SKM-1 (cell line): ENCODE results near the gene EFNB1.
A peak's percentile ranks its signal among the peaks of the same experiment; 100 is the strongest.

Experiments used
- DNase-seq: peaks from one replicate; lab custom pipeline; 2025; ENCODE audit not compliant: unreplicated experiment; lab: John Stamatoyannopoulos, UW

Gene EFNB1

DNA sequence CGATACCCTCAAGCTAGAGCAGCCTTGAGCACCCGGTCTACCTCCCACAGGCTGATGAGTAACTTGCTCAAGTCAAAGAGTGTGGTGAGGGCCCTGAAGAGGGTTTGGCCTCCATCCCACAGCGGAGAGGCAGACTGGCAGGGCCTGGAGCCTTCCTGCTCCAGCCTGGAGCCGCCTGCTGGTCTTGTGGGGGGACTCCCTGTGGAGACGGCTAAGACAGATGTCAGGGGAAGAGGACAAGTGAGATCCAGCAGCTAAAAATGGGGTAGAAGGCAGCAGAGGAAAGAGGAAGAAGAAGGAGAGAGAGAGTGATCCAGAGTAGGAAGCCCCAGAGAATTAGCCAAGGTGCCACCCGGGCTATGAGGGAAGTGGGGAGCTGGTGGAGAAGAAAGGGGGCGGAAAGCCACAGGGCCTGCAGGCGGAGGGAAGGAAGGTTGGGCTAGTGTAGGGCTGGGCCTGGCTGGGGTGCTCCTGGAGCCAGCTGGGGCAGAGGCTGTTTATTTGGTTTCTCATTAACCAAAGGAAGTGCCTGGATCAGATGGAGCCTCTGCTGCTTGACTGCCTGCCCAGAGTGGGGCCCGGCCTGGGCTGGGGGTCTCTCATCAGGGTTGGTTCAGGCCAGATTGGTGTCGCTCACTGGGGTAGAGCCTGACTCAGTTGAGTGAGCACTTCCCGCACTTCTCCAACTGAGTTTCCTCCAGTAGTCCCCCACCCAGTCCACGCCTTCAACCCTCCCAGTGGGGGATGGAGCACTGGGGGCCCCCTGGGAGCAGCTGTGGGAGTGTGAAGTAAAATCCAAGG, 14.2 kb downstream of the EFNB1 start:
- peak; percentile 57 for DNase-seq

DNA sequence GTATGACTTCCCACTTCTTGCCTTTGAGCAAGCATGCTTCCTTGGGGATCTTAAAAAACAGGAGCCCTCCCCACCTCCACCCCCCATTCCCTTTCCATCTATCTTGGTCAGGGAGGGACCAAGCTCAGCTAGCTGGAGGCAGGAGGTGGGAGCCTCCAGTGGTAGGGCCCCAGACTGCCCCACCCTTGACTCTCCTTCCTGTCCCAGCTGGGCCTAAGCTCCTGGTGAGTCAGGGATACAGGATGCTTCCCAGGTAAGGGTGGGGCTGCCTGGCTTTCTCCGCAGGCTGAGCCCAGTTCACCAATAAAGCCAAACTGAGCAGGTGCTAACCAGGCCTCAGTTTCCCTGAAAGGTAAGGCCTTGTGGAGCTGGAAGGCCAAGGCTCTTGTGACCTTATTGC, 15.2 kb downstream of the EFNB1 start:
- DNase-seq: no peak

DNA sequence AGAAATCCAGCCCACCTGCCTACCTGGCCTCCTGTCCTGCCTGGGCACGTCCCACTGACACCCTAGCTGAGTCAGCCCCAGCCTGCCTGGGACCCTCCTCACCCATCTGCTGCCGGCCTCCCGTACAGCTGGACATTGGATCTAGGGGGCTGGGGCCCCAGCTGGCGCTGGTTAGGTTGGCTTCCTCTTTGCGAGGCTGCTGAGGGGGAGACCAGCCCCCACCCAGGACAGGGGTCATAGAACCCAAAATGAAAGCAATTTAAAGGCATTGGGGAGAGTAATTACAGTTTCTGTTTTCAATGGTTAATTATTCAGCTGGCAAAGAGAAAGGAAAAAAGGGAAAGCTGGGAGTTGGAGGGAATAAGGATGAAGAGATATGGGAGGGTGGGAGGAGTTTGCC, 15.8 kb downstream of the EFNB1 start:
- no peak for DNase-seq

DNA sequence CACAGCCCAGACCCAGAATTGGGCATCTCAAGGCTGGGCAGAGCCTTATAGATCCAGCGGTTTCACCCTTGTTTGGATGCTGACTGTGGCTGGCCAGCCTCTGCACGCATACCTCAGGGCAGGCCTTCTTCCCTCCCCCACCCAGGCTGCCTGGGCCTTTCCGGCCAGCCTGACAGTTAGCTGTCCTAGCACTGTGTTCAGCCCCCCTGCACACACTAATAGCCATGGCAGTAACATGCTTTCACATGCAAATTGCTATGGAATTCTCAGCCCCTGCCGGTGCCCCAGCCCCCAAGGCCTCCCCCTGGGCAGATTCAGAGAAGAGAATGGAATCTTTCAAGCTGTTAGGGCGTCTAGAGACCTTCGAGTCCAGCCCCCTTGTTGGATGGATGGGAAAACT, 17.7 kb downstream of the EFNB1 start:
- DNase-seq: no peak

- no peak for DNase-seq
Measured at GRCh38 chrX:68847172-68847571, 18.4 kb downstream of the EFNB1 start.

DNA sequence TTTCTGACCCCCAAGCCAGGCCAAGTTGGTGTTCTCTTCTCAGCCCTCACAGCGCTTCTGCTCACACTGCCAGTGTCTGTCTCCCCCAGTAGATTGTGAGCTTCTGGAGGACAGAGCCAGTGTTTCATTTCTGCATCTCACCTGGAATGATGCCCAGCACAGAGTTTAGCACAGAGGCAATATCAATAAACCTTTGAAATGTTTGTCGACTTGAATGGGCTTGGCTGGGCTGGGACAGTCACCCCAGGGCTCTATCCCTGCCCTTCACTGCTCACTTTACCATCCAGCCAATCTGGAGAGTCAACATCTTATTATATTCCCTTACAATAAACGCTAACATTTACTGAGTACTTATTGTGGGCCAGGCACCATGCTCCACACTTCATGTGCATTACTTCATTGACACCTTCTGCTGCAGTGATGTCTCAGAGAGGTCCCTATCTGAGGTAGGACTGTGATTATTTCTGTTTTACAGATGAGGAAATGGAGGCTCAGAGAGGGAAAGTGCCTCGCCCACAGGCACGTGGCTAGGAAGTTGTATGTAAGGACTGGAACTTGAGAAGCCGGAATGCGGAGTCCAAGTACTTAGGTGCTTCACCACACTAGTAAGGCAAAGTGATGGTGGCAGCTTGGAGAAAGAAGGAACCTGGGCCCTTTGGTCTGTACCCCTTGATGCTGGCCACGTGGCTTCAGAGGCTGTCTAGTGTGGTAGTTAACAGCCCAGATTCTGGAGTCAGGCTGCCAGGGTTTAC, 19.5 kb downstream of the EFNB1 start:
- DNase-seq: no peak

DNA sequence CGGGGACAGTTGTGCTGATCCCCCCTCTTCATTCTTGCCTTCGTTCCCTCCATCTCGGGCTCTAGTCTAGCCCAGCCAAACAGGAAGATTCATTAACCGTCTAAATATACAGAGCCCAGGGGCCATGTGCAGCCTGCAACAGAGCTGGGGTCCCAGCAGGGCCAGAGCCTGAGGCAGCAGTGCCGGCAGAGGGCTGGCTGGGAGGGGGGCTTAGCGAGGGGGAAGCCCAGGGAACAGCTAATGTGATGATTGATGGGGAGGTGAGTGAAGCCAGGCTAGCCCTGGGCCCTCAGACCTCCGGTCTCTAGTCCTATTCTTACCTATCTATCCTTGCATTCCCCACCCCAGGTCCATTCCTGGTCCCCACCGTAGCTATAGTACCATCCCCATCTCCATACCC, 22.3 kb downstream of the EFNB1 start:
- no peak for DNase-seq

DNA sequence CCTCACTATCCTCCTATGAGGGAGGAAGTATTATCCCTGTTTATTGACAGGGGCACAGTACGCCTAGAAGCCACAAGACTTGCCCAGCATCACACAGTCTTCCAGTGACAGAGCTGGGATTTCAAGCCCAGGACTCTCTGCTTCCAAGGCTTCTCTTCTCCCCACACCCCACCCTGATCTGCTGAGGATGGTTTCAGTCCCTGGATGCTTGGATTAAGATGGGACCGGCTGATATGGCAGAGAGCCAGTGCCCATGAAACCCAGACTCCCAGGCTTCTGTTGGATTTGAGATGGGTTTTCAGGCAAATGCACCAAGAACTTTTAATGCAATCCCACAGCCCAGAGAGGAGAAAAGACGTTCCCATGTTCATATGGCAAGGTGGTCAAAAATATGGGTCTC, 23.2 kb downstream of the EFNB1 start:
- no peak for DNase-seq

DNA sequence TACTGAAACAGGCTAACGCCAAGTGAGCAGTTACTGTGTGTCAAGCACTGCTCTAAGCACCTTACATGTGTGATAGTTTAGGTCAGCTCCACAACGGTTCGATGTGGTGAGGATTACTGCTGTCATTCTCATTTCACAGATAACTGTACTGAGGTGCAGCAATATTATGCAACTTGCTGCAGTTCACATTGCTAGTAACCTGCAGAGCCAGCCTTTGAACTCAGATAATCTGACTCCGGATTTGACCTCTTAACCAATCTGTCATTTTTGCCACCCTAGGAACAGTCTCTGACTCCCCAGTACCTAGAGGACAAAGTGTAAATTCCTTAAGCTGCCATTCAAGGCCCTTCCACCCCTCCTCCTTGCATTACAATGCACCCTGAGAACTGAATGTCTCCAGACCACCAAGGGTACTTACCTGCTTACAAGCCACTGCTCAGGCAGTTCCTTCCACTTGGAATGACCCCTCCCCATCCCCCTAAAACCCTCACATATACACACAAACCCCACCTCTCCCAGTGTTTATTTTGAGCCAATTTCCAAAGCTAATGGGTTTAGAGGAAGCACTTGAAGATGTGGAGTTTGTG, 24.9 kb downstream of the EFNB1 start:
- no peak for DNase-seq

DNA sequence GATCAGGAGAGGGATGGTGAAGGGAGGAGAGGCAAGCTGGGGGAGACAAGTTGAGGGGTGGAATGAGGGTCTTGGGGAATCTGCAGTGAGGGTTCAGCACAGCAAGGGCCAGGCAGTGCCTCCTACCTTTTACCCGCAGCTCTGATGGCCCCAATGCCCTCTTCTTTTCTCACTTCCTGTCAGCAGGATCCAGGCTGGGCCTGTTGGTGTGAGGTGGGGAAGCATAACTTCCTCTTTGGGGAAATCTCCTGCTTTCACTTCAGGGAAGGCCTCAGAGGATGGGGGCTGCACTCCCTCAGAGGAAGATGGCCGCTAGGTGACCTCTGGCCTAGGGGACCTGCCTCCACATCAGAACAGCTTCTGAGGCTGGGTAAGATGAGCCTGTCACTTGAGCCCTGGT, 36.5 kb downstream of the EFNB1 start:
- DNase-seq: peak; percentile 14

DNA sequence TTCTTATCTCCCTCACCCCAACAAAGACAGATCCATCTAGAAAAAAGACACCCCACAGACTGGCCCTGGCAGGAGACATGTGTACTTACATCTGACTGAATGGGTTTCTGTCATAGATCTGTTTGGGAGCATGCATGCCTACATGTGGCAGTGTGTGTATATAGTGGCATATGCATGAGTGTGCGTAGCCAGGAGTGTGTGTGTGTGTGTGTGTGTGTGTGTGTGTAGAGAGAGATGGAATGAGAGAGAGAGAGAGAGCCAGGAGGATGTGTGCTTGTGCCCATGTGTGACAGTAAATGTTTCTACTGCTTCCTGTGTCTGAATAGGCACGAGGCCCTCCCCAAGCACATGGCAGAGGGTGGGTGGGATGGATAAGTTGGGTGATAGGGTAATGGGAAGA, 37.1 kb downstream of the EFNB1 start:
- DNase-seq: no peak

GRCh38 chrX:68867458-68868112, 38.8 kb downstream of the EFNB1 start:
- no peak for DNase-seq

GRCh38 chrX:68868316-68868715, 39.5 kb downstream of the EFNB1 start:
- no peak for DNase-seq

GRCh38 chrX:68868902-68869800, 40.3 kb downstream of the EFNB1 start:
- no peak for DNase-seq

DNA sequence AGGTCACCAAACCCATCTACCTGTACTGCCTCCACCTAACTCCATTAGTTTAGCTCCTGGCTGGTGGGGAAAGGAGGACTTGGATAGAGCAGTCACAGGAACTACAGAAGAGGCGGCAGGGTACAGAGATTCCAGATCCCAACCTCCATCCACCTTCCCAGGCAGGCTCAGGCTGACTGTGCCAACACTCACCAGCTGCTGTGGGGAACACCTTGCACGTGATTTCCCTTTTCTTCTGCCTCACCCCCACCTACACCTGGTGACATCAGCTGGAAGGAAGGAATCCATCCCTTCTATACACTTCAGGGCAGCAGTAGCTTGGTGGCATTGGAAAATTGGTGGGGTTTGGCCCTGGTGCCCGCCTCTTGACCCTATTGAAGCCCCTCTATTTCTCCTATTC, 41.5 kb downstream of the EFNB1 start:
- no peak for DNase-seq

DNA sequence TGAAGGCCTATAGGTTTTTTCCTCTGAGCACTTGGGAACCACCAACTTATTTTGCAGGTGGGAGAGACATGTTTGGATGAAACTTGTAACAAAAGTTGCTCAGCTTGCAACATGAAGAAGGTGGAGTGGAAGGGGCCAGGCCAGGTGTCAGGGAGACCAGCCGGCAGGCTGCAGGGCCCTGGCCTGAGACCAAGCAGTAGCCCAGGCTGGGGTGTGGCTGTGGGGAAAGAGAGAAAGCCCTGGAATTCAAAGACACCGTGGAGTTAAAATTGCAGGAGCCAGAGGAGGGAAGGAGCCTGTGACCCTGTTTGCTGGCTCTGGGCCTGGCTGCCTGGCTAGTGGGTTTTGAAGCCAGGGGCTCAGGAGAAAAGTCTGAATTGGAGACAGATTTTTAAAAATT, 43.4 kb downstream of the EFNB1 start:
- DNase-seq: no peak

DNA sequence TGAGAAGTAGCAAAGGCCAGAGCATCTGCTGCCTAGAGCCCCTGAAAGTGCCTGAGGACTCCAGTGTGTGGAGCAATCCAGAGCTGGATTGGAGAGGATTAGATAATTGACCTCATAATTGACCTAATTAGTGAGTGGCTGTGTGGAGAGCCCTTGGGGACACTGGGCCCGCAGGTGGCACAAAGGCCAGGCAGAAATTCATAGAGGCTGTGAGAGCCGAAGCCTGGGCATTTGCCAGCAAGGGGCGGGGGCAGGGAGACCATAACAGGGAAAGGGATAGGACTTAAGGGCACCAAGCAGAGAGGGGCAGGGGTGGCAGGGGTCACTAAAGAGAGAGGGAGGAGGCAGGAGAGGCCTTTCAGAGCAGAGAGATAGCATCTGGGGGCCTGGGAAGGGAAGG, 45.3 kb downstream of the EFNB1 start:
- DNase-seq: no peak

GRCh38 chrX:68876731-68877130, 47.9 kb downstream of the EFNB1 start:
- DNase-seq: no peak

- DNase-seq: no peak
Measured at GRCh38 chrX:68877606-68878005, 48.8 kb downstream of the EFNB1 start.

- no peak for DNase-seq
Measured at GRCh38 chrX:68878977-68879645, 50.3 kb downstream of the EFNB1 start.
